Testis (tissue), 3 donors: ENCODE results near the gene SERTM1. TPM values are rescaled to one million over a fixed set of nuclear protein-coding genes. Genes with fewer than 3 reads are reported as not detected.

Source experiments
- DNase-seq: peaks from one replicate; pipeline ENCODE4 v3.0.0-alpha.2; 2019
- H3K27ac ChIP-seq, 2 donors: fragments of 200-600 bp; sonication (generic); one replicate each; pipeline ENCODE4 v1.5.1; 2019
- H3K27me3 ChIP-seq: fragments of 200-600 bp; sonication (generic); one replicate; pipeline ENCODE4 v1.5.1; 2019
- H3K36me3 ChIP-seq: fragments of 200-600 bp; sonication (generic); one replicate; pipeline ENCODE4 v1.5.1; 2017; ENCODE audit warnings: low read depth; ENCODE audit errors: missing control alignments
- H3K4me1 ChIP-seq: fragments of 200-600 bp; sonication (generic); one replicate; pipeline ENCODE4 v1.5.1; 2019
- H3K4me3 ChIP-seq, 2 donors: fragments of 200-600 bp; sonication (generic); one replicate each; pipeline ENCODE4 v1.5.1; 2017 to 2019
- H3K9me3 ChIP-seq: fragments of 200-600 bp; sonication (generic); one replicate; pipeline ENCODE4 v1.5.1; 2017
- CTCF ChIP-seq, 3 experiments: fragments of 450-650 bp in 2 of 3; fragments of 200-600 bp in 1 of 3; sonication (generic) in 1 of 3; IDR thresholded peaks; one replicate each; pipeline ENCODE4 v1.5.1; 2016 to 2019; ENCODE audit warnings: antibody characterized with exemption in 3 of 3, mild to moderate bottlenecking in 2 of 3, moderate library complexity in 1 of 3
- POLR2A ChIP-seq: fragments of 450-650 bp; IDR thresholded peaks from one replicate; pipeline ENCODE4 v1.6.1; 2017; ENCODE audit warnings: antibody characterized with exemption, mild to moderate bottlenecking, moderate library complexity
- WGBS, 2 donors: methylation state at CpG; one replicate each; pipeline ENCODE4 v1.1.5; 2018; 5-methylcytosine and 5-hydroxymethylcytosine counted together
- intact Hi-C: fragments of 100-400 bp; cut with DNase I; formaldehyde crosslinking; loops from one replicate; pipeline ENCODE4 v1.15.1; 2023; ENCODE audit warnings: low total_unique reads
- polyA plus RNA-seq: library from polyadenylated mRNA; stranded (reverse); fragments of 350-450 nt; fragmentation: Illumina TruSeq; extraction: RNeasy Lipid Tissue Mini Kit (QIAGEN cat#74804); gene quantifications from one replicate; pipeline ENCODE4 v1.2.3, GENCODE V29; 2014; ENCODE audit warnings: low read depth, low replicate concordance; ENCODE audit not compliant: insufficient read depth
- total RNA-seq, 2 donors: library from RNA; depleted of rRNA; stranded (reverse); fragments of >200 nt; gene quantifications; one replicate each; pipeline ENCODE4 v1.2.3, GENCODE V29; 2016

Gene SERTM1
- total and polyA plus RNA-seq, 3 donors from 2014 or later: 0.08 to 2.5 (median 0.31) TPM

GRCh38 chr13:36709136-36709890 is 35.5 kb downstream of the SERTM1 start:
- no peak for DNase-seq
- Histone ChIP-seq H3K27ac (no peak overlapping the region), H3K9me3 (no peaks in the 10 kb centered on the region), H3K4me3 (no peak overlapping the region), H3K27me3 (no peaks in the 10 kb centered on the region), H3K36me3 (no peaks in the 10 kb centered on the region), H3K4me1 (peaks cover 2% of the 10 kb centered on the region)
- intact Hi-C loops: no loop called here
- 64 to 71% methylated on average over 1 of the region's 1 CpG for WGBS, 2 donors
- no peak for TF ChIP-seq POLR2A
- no peak for TF ChIP-seq CTCF (IDR thresholded peaks at IDR 0.05)

GRCh38 chr13:36710396-36710795 is 36.6 kb downstream of the SERTM1 start:
- peaks cover 2% of the 10 kb centered on the region for H3K4me1 ChIP-seq
- WGBS, 2 donors: 94 to 95% methylated on average over 4 of the region's 4 CpGs
- H3K9me3 ChIP-seq: no peaks in the 10 kb centered on the region
- no peak overlapping the region for H3K27ac ChIP-seq
- no peaks in the 10 kb centered on the region for H3K27me3 ChIP-seq
- TF ChIP-seq POLR2A (no peak), CTCF (IDR thresholded peaks at IDR 0.05) (no peak)
- no peak for DNase-seq
- intact Hi-C loops: no loop called here
- no peak overlapping the region for H3K4me3 ChIP-seq
- H3K36me3 ChIP-seq: no peaks in the 10 kb centered on the region

- Histone ChIP-seq H3K27me3 (no peaks in the 10 kb centered on the region), H3K36me3 (no peaks in the 10 kb centered on the region), H3K4me3 (no peak overlapping the region), H3K4me1 (peaks cover 2% of the 10 kb centered on the region), H3K27ac (no peak overlapping the region), H3K9me3 (no peaks in the 10 kb centered on the region)
- TF ChIP-seq CTCF (IDR thresholded peaks at IDR 0.05) (no peak), POLR2A (no peak)
- no peak for DNase-seq
- intact Hi-C loops: no loop called here
- 55 to 58% methylated on average over 3 of the region's 3 CpGs for WGBS, 2 donors
Observed at GRCh38 chr13:36712290-36712689, 38.5 kb downstream of the SERTM1 start.

- 33 to 40% methylated on average over 5 of the region's 5 CpGs for WGBS, 2 donors
- intact Hi-C loops: no loop called here
- peak; percentile 30 for DNase-seq
- no peaks in the 10 kb centered on the region for H3K36me3 ChIP-seq
- H3K4me3 ChIP-seq: no peak overlapping the region
- TF ChIP-seq CTCF (IDR thresholded peaks at IDR 0.05) (no peak), POLR2A (no peak)
- peaks cover 2% of the 10 kb centered on the region for H3K4me1 ChIP-seq
- no peaks in the 10 kb centered on the region for H3K9me3 ChIP-seq
- H3K27me3 ChIP-seq: no peaks in the 10 kb centered on the region
- no peak overlapping the region for H3K27ac ChIP-seq
Observed at GRCh38 chr13:36712770-36713169, 39.0 kb downstream of the SERTM1 start.

GRCh38 chr13:36713887-36714286 is 40.1 kb downstream of the SERTM1 start:
- WGBS, 2 donors: 15 to 20% methylated on average over 2 of the region's 2 CpGs
- TF ChIP-seq CTCF (IDR thresholded peaks at IDR 0.05) (no peak), POLR2A (no peak)

More at GRCh38 chr13:36713887-36714286, 40.1 kb downstream of the SERTM1 start:
- no peaks in the 10 kb centered on the region for H3K9me3 ChIP-seq
- H3K36me3 ChIP-seq: no peaks in the 10 kb centered on the region
- intact Hi-C loops: no loop called here
- peaks cover 2% of the 10 kb centered on the region for H3K4me1 ChIP-seq
- no peaks in the 10 kb centered on the region for H3K27me3 ChIP-seq
- DNase-seq: no peak
- H3K27ac ChIP-seq: no peak overlapping the region
- H3K4me3 ChIP-seq: no peak overlapping the region
